ENCODE data around the gene MAJIN. TPM values are rescaled to one million over a fixed set of nuclear protein-coding genes. Genes with fewer than 3 reads are reported as not detected.

Gene MAJIN
- under 1 TPM; 0.21 to 0.82 TPM for total RNA-seq

- Mint-ChIP-seq H3K27me3 (no peaks in the 10 kb centered on the region), H3K27ac (peak within 1 kb of the TSS; percentile 90), H3K4me1 (ENCODE audit: low read depth) (peaks cover 38% of the 10 kb centered on the region), H3K4me3 (peak within 1 kb of the TSS; percentile 66), H3K9me3 (no peaks in the 10 kb centered on the region), H3K36me3 (no peaks in the 10 kb centered on the region)
- DNase-seq: peak; percentile 91
- ChIA-PET CTCF (interaction anchor here (1.0 to 1.3 kb wide), 2 partner anchors 27 to 43 kb away, joined by 3 read pairs; partner anchors contain the start of gene ARL2), POLR2A (interaction anchor here (1.0 to 1.1 kb wide), 2 partner anchors 42 to 47 kb away, joined by 4 to 6 read pairs; partner anchors contain the start of genes ARL2 and PPP2R5B)
- intact Hi-C loops (cut with micrococcal nuclease): loop anchor here (5.0 kb wide), 2 partner anchors 54 to 104 kb away; partner anchors contain the start of gene ATG2A
Observed at GRCh38 chr11:64971421-64972233, at the start of gene MAJIN. MAJIN (minus strand) TSS chr11:64972108; CDS start chr11:64959405, 12,703 bp downstream.

GRCh38 chr11:65021509-65021908 lies 49.6 kb upstream of the MAJIN start:
- POLR2A ChIA-PET: no interaction called here
- no peak overlapping the region for H3K27ac Mint-ChIP-seq
- intact Hi-C loops (cut with micrococcal nuclease): no loop called here

GRCh38 chr11:65021003-65021402 lies 49.1 kb upstream of the MAJIN start:
- peaks cover 11% of the 10 kb centered on the region for H3K36me3 Mint-ChIP-seq

More at GRCh38 chr11:65021509-65021908, 49.6 kb upstream of the MAJIN start:
- peaks cover 8% of the 10 kb centered on the region for H3K36me3 Mint-ChIP-seq
- CTCF ChIA-PET: no interaction called here
- DNase-seq: no peak
- no peaks in the 10 kb centered on the region for H3K9me3 Mint-ChIP-seq
- no peaks in the 10 kb centered on the region for H3K27me3 Mint-ChIP-seq
- H3K4me1 Mint-ChIP-seq (ENCODE audit: low read depth): peaks cover 5% of the 10 kb centered on the region
- no peak overlapping the region for H3K4me3 Mint-ChIP-seq

GRCh38 chr11:65019824-65020223 lies 47.9 kb upstream of the MAJIN start:
- no peaks in the 10 kb centered on the region for H3K27me3 Mint-ChIP-seq
- H3K9me3 Mint-ChIP-seq: no peaks in the 10 kb centered on the region
- peaks cover 17% of the 10 kb centered on the region for H3K4me1 Mint-ChIP-seq (ENCODE audit: low read depth)
- intact Hi-C loops (cut with micrococcal nuclease): no loop called here
- no peak for DNase-seq
- H3K27ac Mint-ChIP-seq: no peak overlapping the region
- peaks cover 11% of the 10 kb centered on the region for H3K36me3 Mint-ChIP-seq
- POLR2A ChIA-PET: no interaction called here
- H3K4me3 Mint-ChIP-seq: no peak overlapping the region
- CTCF ChIA-PET: no interaction called here

More at GRCh38 chr11:65021003-65021402, 49.1 kb upstream of the MAJIN start:
- H3K9me3 Mint-ChIP-seq: no peaks in the 10 kb centered on the region
- H3K27me3 Mint-ChIP-seq: no peaks in the 10 kb centered on the region
- no peak overlapping the region for H3K4me3 Mint-ChIP-seq
- intact Hi-C loops (cut with micrococcal nuclease): no loop called here
- CTCF ChIA-PET: no interaction called here
- POLR2A ChIA-PET: no interaction called here
- H3K27ac Mint-ChIP-seq: no peak overlapping the region
- DNase-seq: no peak
- peaks cover 10% of the 10 kb centered on the region for H3K4me1 Mint-ChIP-seq (ENCODE audit: low read depth)

- peaks cover 25% of the 10 kb centered on the region for H3K4me1 Mint-ChIP-seq (ENCODE audit: low read depth)
- CTCF ChIA-PET: interaction anchor here (0.5 to 1.4 kb wide), 2 partner anchors 9 to 41 kb away, joined by 3 to 4 read pairs; no protein-coding TSS in a partner anchor
- H3K9me3 Mint-ChIP-seq: no peaks in the 10 kb centered on the region
- H3K4me3 Mint-ChIP-seq: no peak overlapping the region
- DNase-seq: no peak
- H3K27me3 Mint-ChIP-seq: no peaks in the 10 kb centered on the region
- H3K27ac Mint-ChIP-seq: no peak overlapping the region
- POLR2A ChIA-PET: no interaction called here
- peaks cover 11% of the 10 kb centered on the region for H3K36me3 Mint-ChIP-seq
- intact Hi-C loops (cut with micrococcal nuclease): no loop called here
Observed at GRCh38 chr11:65017937-65018336, 46.0 kb upstream of the MAJIN start.

- CTCF ChIA-PET: no interaction called here
- no peaks in the 10 kb centered on the region for H3K27me3 Mint-ChIP-seq
- POLR2A ChIA-PET: no interaction called here
- no peak overlapping the region for H3K4me3 Mint-ChIP-seq
- no peaks in the 10 kb centered on the region for H3K9me3 Mint-ChIP-seq
- H3K27ac Mint-ChIP-seq: no peak overlapping the region
- DNase-seq: no peak
- H3K4me1 Mint-ChIP-seq (ENCODE audit: low read depth): peaks cover 25% of the 10 kb centered on the region
- intact Hi-C loops (cut with micrococcal nuclease): no loop called here
- peaks cover 11% of the 10 kb centered on the region for H3K36me3 Mint-ChIP-seq
Observed at GRCh38 chr11:65016705-65017104, 44.8 kb upstream of the MAJIN start.

GRCh38 chr11:65014726-65015227 lies 42.9 kb upstream of the MAJIN start:
- peaks cover 25% of the 10 kb centered on the region for H3K4me1 Mint-ChIP-seq (ENCODE audit: low read depth)
- CTCF ChIA-PET: interaction anchor here (0.8 to 6.0 kb wide), 40 partner anchors 12 to 516 kb away, joined by 3 to 59 read pairs (median 4); partner anchors contain the start of genes BATF2, CDC42BPG, CDCA5 and EHD1
- intact Hi-C loops (cut with micrococcal nuclease): loop anchor here (1.0 to 5.0 kb wide), 5 partner anchors 48 to 167 kb away; partner anchors contain the start of genes ATG2A, CDCA5, PPP2R5B and ZFPL1
- POLR2A ChIA-PET: interaction anchor here (1.0 to 3.2 kb wide), 12 partner anchors 8 to 204 kb away, joined by 3 to 13 read pairs (median 6); partner anchors contain the start of genes FAU, MEN1, MRPL49 and PPP2R5B
- peak overlapping the region; percentile 78 for H3K4me3 Mint-ChIP-seq
- no peak for DNase-seq
- peaks cover 11% of the 10 kb centered on the region for H3K36me3 Mint-ChIP-seq
- peak overlapping the region; percentile 89 for H3K27ac Mint-ChIP-seq
- no peaks in the 10 kb centered on the region for H3K9me3 Mint-ChIP-seq
- no peaks in the 10 kb centered on the region for H3K27me3 Mint-ChIP-seq

- no peaks in the 10 kb centered on the region for H3K27me3 Mint-ChIP-seq
- H3K4me3 Mint-ChIP-seq: peak within 1 kb of the TSS; percentile 87
- DNase-seq: peak; percentile 89
- intact Hi-C loops (cut with micrococcal nuclease): loop anchor here (1.0 to 5.0 kb wide), 8 partner anchors 13 to 167 kb away; partner anchors contain the start of genes ATG2A, CDCA5, PPP2R5B and SNX15
- H3K4me1 Mint-ChIP-seq (ENCODE audit: low read depth): peaks cover 25% of the 10 kb centered on the region
- H3K9me3 Mint-ChIP-seq: no peaks in the 10 kb centered on the region
- ChIA-PET CTCF (interaction anchor here (0.6 to 6.0 kb wide), 44 partner anchors 11 to 517 kb away, joined by 3 to 59 read pairs (median 4); partner anchors contain the start of genes BATF2, CDC42BPG, CDCA5 and EHD1), POLR2A (interaction anchor here (1.0 to 3.2 kb wide), 13 partner anchors 8 to 203 kb away, joined by 3 to 13 read pairs (median 5); partner anchors contain the start of genes FAU, MAJIN, MEN1 and MRPL49)
- H3K27ac Mint-ChIP-seq: peak within 1 kb of the TSS; percentile 98
- H3K36me3 Mint-ChIP-seq: peaks cover 11% of the 10 kb centered on the region
Observed at GRCh38 chr11:65013888-65014725, 42.2 kb upstream of the MAJIN start, which contains the start of gene ARL2. ARL2 (plus strand) TSS chr11:65014160; CDS start chr11:65014208, 48 bp downstream.

- DNase-seq: peak; percentile 96
- peaks cover 25% of the 10 kb centered on the region for H3K4me1 Mint-ChIP-seq (ENCODE audit: low read depth)
- no peaks in the 10 kb centered on the region for H3K9me3 Mint-ChIP-seq
- H3K4me3 Mint-ChIP-seq: peak overlapping the region; percentile 87
- H3K27me3 Mint-ChIP-seq: no peaks in the 10 kb centered on the region
- intact Hi-C loops (cut with micrococcal nuclease): loop anchor here (1.0 to 5.0 kb wide), 5 partner anchors 14 to 104 kb away; partner anchors contain the start of genes CDCA5, SNX15, ZFPL1 and ZNHIT2
- ChIA-PET POLR2A (interaction anchor here (0.9 to 3.2 kb wide), 12 partner anchors 9 to 154 kb away, joined by 3 to 13 read pairs (median 4); partner anchors contain the start of genes FAU, MAJIN, MRPL49 and PPP2R5B), CTCF (interaction anchor here (0.6 to 6.0 kb wide), 37 partner anchors 10 to 302 kb away, joined by 3 to 59 read pairs (median 4); partner anchors contain the start of genes BATF2, CDC42BPG, CDC42EP2 and CDCA5)
- H3K27ac Mint-ChIP-seq: peak overlapping the region; percentile 98
- H3K36me3 Mint-ChIP-seq: peaks cover 10% of the 10 kb centered on the region
Observed at GRCh38 chr11:65013130-65013887, 41.4 kb upstream of the MAJIN start.

- Mint-ChIP-seq H3K9me3 (no peaks in the 10 kb centered on the region), H3K36me3 (no peaks in the 10 kb centered on the region), H3K4me1 (ENCODE audit: low read depth) (peaks cover 7% of the 10 kb centered on the region), H3K4me3 (no peak overlapping the region), H3K27ac (no peak overlapping the region), H3K27me3 (no peaks in the 10 kb centered on the region)
- no peak for DNase-seq
- intact Hi-C loops (cut with micrococcal nuclease): no loop called here
- ChIA-PET CTCF (interaction anchor here (0.6 kb wide), 1 partner anchor 85 kb away, joined by 3 read pairs; no protein-coding TSS in a partner anchor), POLR2A (interaction anchor here (0.6 kb wide), 1 partner anchor 326 kb away, joined by 4 read pairs; no protein-coding TSS in a partner anchor)
Observed at GRCh38 chr11:65008873-65009272, 37.0 kb upstream of the MAJIN start.
